ENCODE measurements around the gene GSTM1.

DNA sequence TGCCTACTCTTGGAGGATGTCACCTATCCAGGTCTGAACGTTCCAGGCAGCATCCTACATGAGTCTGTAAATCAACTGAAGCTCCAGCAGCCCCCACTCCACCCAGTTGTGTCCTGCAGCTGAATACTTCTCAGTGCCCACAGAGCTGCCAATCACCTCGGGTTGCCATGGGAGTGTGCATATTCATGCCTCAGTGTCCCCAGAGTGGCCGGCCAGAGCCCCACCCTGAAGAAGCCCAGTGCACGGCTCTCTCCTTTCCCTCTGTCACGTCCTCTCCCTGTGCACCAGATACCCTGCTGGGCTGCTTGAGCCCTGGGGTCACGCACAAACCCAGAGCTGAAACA is 47.8 kb upstream of the GSTM1 start:
- no peak for TF ChIP-seq POLR2A (IDR thresholded peaks at IDR 0.05; ENCODE audit: control extremely low read depth in 1 of 2, low read depth in 2 of 2, low read length in 2 of 2)
- TF ChIP-seq, protein P1, sequence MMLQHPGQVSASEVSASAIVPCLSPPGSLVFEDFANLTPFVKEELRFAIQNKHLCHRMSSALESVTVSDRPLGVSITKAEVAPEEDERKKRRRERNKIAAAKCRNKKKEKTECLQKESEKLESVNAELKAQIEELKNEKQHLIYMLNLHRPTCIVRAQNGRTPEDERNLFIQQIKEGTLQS (IDR thresholded peaks at IDR 0.05; ENCODE audit: insufficient read depth, low read depth, low read length), result no peak
- TF ChIP-seq, protein P2, sequence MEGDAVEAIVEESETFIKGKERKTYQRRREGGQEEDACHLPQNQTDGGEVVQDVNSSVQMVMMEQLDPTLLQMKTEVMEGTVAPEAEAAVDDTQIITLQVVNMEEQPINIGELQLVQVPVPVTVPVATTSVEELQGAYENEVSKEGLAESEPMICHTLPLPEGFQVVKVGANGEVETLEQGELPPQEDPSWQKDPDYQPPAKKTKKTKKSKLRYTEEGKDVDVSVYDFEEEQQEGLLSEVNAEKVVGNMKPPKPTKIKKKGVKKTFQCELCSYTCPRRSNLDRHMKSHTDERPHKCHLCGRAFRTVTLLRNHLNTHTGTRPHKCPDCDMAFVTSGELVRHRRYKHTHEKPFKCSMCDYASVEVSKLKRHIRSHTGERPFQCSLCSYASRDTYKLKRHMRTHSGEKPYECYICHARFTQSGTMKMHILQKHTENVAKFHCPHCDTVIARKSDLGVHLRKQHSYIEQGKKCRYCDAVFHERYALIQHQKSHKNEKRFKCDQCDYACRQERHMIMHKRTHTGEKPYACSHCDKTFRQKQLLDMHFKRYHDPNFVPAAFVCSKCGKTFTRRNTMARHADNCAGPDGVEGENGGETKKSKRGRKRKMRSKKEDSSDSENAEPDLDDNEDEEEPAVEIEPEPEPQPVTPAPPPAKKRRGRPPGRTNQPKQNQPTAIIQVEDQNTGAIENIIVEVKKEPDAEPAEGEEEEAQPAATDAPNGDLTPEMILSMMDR (IDR thresholded peaks at IDR 0.05; ENCODE audit: control extremely low read depth in 1 of 3, insufficient read depth in 1 of 3, low read depth in 1 of 3, low read length in 3 of 3), result no peak
- no peak for TF ChIP-seq ASH2L (IDR thresholded peaks at IDR 0.05; ENCODE audit: low read length)
- no peak for TF ChIP-seq RFX5 (IDR thresholded peaks at IDR 0.05; ENCODE audit: borderline replicate concordance, low read depth, low read length)
- TF ChIP-seq CEBPB (IDR thresholded peaks at IDR 0.05; ENCODE audit: low read depth, low read length), result no peak
- no peak for TF ChIP-seq NRF1 (IDR thresholded peaks at IDR 0.05; ENCODE audit: low read depth, low read length)
- no peak for TF ChIP-seq JUND (IDR thresholded peaks at IDR 0.05; ENCODE audit: low read length)
- TF ChIP-seq JUN (IDR thresholded peaks at IDR 0.05; ENCODE audit: low read depth, low read length), result no peak
- no peak for TF ChIP-seq MAFK (IDR thresholded peaks at IDR 0.05; ENCODE audit: low read depth, low read length)
- TF ChIP-seq, protein P3, sequence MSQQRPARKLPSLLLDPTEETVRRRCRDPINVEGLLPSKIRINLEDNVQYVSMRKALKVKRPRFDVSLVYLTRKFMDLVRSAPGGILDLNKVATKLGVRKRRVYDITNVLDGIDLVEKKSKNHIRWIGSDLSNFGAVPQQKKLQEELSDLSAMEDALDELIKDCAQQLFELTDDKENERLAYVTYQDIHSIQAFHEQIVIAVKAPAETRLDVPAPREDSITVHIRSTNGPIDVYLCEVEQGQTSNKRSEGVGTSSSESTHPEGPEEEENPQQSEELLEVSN (IDR thresholded peaks at IDR 0.05), result no peak
